ENCODE data around the gene HHAT.
A peak's percentile ranks its signal among the peaks of the same experiment; 100 is the strongest.

HHAT gene

DNA sequence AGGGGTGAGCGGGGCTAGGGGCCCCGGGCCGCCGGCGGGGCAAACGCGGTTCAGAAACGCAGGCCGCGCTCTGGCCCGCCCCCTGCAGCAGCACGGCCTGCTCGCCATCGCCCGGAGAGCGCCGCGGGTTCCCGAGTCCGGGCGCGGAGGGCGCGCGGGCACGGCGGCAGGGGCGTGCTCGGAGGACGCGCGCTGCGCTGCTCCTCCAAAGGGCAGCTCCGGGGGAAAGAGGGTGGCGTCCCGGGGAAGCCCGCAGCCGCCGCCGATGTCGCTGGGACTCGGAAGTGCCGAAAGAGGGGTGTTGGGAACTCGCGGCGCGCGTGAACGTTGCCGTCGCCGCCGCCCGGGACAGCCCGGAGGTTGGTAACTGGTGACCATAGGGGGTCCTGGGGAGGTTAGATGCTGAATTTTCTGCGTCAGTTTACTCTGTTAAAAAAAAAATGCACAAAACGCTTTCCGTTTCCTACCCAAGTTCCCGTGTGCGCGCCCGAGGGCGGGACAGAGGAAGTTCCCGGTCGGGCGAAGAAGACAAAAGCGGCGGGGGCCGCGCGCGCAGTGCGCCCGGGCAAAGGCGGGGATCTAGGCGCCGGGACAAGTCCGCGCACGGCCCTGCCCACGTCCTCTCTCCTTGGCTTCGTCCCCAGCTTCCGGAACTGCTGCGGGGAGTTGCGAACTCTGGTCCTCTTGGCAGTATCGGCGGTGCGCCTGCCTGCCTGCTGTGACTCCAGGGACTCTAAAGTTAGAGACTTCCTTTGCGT is at the start of gene HHAT:
TSS of gene HHAT (plus strand) at position 157 of the 758 bp plus-strand sequence. CDS start 20,074 bp downstream, outside the sequence.
- DNase-seq: peak; percentile 62

DNA sequence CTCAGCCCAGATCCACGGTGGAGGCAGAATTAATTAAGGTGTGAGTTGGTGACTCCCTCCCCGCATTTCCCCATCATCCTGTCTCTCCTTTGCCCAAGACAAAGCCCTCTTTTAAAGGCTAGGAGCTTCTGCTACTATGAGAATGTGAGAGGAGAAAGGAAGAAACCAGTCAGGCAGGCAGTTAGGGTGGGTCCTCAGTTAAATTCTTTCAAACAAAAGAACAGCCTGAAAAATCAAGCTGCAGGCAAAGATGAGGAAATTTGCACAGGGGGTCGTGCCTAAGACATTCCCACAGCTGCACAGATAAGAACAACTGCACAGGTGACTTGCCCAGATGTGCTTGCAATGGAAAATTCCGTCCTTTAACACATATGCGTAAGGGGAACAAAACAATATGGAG is 48.5 kb upstream of the HHAT start:
- DNase-seq: no peak

DNA sequence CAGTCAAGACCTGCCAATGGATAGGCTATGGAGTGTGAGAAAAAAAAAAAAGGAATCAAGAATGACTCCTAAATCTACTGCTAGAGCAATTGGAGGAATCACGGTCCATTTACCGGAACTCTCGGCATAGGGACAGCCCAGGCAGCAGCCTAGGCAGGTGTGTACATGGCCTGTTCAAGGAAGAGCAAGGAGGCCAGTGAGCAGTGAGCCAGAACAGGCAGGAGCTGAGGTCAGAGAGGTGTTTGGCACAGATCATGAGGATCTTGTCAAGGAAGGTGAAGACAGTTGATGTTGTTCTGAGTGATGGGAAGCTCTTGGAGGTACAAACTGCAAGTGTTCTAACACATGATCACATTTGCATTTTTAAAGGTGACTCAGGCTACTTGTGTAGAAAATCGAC is 40.6 kb upstream of the HHAT start:
- no peak for DNase-seq

DNA sequence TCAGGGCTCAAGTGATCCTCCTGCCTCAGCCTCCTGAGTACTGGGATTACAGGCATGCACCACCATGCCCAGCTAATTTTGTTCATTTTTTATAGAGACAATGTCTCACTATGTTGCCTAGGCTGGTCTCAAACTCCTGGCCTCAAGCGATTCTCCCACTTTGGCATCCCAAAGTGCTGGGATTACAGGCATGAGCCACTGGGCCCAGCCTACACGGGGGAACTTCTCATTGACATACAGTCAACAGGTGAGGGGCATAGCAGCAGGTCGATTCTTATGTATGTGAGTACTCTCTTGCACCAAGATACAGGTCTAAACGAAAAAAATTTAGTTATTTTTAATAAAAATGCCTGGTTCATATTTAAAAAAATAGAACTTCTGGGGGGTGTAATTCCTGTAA is 39.5 kb upstream of the HHAT start:
- DNase-seq: no peak

DNA sequence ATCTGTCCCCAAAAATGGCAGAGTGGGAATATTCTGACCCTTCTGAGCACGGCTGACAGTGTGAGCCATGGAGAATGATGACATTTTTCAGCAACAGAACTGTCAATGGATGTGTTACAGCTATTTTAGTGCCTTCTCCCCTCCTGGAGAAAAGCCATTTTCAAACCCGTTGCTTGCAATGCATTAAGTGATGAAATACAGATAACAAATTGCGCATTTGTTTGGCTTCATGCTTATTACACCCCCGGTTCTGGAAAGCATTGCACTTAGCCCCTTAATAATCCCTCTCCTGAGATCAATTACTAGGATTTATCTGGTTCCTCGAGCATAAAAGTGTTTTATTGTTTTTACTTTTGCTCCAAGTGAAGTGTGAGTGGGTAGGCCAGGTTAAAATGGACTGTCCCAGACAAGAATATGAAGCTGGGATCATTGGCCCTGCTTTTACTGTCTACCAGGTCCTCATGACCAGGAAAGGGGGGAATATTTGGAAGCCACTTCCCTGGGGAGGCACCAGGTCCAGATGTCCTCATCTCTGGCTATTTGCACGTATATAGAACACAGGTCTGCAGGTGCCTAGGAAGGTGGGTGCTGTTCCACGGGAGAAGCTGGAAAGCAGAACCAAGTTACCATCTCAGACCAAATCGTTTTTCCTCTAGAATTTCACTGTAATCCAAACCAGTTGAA is 37.5 kb upstream of the HHAT start:
- DNase-seq: no peak

DNA sequence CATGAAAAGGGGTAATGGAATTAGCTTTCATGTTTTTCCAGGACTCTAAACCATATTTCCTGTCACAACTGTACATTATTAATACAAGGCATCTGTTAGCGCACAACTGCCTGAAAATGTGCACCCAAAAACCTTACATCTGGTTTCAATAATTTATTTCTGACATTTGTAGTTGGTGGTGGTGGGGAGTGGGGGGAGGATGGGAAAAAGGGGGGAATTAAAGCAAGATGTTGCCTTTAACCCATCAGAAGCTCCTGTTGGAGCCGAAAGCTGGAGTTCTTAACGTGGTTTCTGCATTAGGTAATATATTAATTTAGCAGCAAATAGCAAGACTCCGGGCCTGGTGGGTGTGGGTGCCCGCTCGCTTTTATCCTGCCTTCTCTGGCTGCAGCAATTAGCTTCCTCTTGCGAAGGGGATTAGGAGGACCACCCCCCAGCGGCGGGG is 36.9 kb upstream of the HHAT start:
- no peak for DNase-seq

DNA sequence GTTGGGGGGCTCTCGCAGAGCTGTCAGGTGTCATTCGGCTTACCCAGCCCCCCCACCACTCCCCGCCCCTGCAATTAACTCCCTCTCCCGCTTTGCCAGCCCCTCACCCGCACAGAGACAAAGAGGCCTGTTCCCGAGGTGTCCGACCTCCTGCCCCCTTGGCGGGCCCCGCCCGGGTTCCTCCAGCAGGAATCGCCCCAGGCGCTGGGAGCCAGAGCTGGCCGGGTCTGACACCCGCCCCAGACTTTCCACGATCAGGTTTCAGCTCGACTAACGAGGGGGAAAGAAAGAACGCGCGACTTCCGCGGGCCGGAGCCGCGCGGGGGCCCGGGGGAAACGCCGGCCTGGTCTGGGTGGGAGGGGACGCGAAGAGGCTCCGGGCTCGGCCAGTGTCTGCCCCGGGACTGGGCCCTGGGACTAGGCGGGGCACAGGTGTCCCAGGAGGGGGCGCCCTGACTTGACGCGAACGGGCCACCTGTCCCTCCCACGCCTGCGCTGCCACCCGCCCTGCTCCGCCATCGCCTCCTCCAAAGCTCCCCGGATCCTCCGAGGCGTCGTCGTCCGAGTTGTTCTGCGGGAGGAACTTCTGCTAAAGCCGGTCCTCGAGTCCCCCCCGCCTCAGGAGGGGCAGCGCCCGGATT is 36.4 kb upstream of the HHAT start:
- peak; percentile 76 for DNase-seq

DNA sequence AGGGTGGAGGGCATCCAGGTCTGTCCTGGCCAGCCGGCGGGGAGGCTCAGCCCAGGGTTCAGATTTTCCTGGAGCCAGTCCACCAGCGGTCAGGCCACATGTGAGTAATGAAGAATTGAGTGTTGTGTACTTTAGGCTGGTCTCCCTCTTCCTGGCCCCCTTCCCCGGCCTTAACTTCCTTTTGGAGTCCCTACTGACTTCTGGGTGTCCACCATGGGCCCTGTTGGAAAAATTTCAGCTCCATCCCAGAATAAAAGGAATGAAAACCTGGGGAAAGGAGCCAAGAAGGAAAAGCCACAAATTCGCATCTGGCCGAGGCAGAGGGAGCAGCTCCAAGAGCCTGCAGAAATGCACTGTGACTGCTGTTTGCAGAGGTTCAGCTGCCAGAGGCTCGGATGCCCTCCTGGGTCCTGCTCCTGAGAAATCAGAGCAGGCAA is 35.5 kb upstream of the HHAT start:
- DNase-seq: no peak

DNA sequence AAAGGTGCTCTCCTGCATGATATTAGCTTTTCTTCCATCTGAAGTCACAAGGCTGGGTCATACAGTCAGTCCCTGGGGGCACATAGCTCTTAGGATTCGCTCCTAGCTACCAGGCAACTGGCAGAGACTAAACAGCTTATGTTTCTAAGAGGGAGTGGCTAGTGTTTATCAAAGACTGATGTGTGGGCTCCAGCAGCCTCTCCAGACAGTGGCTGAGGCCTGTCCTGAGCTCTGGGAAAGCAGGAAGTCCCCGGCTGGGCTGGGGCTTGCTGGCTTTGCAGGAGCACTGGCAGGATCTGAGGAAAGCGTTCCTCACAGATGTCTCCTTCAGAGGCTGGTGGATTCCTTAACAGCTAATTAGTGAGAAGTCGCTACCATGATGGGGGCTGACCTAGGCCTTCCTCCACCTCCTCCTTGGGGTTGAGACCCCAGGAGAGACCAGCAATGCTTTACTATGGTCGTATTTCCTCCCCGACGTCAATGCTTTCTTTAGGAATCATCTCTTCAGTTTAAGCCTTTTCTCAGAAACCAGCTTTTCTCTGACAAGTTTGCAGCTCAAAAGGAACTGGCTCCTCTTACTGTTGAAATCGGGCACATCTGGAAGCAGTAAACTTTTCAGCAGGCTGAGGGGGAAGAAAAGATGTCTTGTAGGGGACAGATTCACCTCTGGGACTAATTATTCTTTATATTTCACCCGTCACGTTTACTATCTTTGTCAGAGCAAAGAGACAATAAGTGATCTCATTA is 33.5 kb upstream of the HHAT start:
- no peak for DNase-seq

DNA sequence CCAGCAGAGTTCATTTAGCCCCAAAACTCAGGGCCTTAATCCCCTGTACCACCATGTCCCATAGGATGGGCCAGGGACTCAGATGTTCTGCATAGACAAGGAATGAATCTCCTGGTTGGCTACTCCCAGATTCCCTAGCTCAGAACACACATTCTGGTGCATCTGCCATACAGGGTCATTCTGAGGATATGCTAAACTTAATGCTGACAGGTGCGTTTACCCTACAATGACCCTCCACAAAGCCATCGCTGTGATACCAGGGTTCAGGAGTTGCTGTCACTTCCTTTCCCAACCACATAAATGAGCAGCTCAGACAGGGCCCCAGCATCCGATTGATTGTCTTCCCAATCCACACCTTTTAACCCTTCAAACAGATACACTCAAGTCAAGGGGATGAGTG is 32.0 kb upstream of the HHAT start:
- DNase-seq: no peak

DNA sequence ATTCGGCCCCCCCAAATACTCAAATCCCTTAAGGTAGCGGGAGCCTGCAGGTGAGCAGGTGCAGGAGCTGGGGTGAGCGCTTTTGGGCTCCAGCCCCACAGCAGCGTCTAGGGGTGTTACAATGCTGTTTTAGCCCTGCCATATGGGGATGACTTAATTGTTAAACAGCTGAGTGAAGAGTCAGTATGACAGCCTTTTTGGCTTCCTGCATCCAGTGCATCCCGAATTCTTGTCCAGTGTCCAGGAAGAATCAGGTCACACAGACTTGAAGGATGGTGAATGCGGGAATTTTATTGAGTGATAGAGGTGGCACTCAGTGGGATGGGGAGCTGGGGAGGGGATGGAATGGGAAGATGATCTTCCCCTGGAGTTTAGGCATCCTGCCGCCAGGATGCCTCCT is 30.4 kb upstream of the HHAT start:
- no peak for DNase-seq

DNA sequence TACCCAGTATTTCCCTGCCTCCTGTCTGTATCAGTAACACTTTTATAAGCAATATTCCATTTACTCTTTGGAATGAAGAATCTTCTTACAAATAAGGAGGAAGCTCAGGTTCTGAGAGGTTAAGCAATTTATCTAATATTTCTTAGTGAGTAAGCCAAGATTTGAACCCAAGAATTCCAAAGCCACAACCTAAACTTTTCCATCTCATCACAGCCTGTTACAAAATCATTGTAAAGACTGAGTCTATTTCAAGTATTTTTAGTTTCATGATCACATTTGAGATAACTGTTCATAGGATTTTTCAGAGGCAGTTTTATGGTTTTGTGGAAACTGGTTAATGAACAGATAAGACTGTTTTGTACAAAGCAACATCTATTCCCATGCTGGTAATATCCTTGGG is 29.8 kb upstream of the HHAT start:
- no peak for DNase-seq

DNA sequence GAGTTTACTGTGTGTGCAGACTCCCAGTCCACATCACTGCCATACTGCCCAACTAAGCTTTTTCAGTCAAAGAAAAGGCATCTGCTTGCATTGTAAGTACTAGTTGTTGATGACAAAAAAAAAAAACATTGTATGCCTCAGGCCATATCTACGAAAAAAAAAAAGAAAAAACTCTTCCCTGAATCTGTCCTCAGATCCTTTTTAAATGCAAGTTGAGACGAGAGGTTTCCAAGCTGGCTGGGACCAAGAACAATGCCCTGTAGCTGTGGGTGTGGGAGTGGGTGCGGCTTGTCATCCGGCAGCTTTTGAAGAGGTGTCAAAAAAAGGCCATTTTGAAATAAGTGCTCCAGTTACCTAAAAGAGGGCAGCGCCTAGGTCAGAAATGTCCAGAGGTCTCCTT is 29.2 kb upstream of the HHAT start:
- no peak for DNase-seq

DNA sequence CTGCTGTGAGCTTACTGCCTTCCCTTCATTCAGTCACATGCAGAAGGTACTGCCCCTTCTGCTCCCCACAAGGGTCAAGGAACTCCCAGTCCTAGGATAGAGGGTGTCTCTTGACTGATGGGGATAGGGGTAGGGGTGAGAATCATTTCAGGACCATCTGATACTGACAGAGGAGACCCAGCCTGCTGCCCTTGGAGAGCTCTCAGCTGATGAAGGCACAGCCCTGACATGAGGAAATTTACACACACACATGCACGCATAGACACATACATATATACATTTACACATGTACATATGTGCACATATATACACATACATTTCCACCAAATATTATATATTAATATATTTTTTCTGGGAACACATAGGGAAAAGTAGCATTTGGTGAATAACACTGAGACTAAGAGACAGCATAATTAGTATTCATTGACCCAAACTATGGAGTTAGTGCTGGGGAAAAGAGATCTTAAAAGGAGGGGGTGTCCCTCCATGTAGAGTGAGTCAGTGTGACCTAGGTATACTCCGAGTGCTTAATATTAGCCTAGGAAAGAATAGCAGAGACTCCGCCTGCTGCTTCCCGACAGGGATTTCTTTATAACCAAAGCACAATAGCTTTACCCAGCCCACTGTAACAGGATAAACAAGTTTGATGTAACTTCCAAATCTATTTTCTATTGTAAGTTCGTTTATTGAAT is 27.6 kb upstream of the HHAT start:
- no peak for DNase-seq

DNA sequence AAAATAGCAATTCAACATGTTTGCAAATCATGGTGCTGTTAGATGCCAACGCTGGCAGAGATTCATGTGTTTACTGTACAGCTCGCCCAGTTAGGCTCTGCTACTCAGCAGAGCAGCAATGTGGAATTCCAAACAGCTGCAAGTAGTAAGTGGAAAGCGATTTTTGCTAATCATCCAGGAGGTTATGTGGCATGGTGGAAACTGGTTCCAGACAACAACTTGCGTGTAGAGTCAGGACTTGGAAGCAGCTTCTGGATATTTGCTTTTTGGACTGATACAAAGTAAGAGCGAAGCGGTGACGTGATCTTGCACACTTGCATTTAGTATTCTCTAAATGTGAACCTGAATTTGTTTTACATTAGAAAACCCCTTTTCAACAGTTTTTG is 27.1 kb upstream of the HHAT start:
- no peak for DNase-seq

DNA sequence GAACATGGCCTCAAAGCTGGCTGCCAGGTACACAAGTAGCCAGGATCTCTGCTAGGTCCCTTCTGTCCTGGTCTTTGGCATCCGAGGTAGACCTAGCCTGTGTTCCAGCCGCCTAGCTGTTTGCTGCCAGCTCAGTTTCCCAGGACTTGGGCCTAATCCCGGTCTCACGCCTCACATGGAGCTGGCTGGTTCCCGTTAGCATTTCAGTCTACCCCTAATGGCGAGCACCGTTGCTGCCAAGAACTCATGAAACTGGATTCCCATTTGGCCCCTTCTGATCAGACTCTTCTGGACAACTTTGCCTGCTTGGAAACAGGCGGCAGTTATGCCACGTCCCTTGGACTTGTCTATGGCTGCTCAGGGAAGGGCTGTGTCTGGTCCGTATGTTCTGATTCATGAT is 26.2 kb upstream of the HHAT start:
- DNase-seq: no peak

DNA sequence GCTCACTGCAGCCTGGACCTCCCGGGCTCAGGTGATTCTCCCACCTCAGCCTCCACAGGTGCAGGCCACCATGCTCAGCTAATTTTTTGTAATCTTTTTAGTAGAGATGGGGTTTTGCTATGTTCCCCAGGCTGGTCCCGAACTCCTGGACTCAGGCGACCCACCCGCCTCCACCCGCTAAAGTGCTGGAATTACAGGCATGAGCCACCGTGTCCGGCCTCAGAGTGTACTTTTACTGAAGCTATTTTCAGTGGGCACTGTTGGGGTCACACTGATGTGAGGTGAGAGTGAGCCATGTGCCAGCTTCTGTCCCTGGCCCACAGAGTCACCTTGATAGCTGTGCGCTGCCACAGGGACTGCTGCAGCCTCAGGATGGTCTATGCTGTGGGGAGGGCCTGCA is 25.3 kb upstream of the HHAT start:
- no peak for DNase-seq

DNA sequence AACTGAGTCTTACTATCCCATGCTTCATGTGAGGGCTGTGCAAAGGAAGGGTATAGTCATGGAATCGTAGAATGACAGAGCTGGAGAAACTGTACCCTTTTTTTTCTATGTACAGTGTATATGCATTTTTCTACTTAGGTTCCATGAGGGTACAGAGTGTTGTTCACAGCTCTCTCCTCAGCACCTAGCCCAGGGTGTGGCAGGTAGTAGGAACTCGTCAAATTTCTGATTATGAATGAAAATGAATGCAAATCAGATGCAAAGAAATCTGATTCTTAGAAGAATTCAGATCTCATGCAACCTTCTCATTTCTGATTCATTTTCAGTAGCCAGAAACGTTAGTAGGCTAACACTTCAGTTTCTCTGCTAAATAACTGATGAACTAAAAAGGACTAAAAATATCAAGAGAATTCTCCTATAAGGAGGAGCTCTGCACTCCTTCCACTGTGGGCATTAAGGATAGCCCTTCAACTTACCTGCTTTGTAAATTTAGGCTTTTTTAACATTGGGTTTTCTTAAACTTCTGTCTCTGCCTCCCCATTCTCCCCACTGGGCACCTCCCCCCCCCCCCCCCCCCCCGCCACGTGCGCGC is 18.0 kb upstream of the HHAT start:
- no peak for DNase-seq

DNA sequence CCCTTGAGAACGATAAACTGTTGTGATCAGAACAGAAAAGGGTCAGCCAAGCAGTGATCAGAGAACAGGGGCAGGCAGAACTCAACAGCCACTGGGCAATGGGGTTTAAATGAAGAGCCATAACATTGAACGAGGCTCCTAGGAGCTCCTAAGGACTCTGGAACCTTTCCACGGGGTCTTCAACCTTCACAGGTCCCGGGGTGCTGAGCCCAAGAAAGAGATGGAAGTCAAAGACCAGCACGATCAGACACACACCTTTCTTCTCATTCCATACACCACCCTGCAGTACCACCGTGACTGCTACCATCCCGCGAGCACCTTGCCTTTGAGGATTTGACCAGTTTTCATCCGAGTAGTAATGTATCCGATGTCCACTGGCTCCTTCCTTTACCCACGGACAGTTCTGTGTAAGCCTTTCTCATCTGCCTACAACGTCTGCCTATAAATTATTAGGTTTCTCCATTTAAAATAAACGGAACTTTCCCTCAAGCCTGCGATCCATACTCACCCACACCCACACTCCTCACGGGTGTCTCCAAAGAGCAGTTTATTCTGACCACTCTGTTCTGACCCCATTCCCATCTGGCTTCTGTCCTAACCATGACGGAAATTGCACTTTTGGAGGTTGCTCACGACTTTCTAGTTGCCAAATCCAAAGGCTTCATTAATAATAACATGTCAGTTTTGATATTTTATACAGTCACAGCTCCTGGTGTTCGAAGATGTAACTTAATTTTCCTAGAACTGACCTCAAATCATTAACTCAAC is 16.8 kb upstream of the HHAT start:
- DNase-seq: no peak

DNA sequence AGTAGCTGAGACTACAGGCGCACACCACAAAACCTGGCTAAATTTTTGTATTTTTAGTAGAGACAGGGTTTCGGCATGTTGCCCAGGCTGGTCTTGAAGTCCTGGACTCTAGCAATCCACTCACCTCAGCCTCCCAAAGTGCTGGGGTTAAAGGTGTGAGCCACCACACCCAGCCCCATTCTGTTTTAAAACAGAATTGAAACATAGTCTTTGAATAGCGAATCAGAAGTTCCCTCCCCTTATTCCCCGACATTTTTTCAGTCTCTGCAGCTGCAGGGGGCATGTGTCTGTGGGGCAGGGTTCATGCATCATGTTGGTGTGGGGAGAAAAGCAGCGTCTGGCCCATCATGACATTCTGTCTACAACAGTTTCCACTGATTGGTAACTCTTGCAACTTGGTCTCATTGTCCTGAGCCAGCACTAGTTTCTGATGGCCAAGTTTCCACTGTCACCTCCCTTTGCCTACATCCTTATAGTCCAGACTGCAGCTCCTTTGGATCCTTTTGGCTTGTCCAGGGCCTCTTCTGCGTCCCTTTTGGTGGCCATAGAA is 15.6 kb upstream of the HHAT start:
- no peak for DNase-seq

DNA sequence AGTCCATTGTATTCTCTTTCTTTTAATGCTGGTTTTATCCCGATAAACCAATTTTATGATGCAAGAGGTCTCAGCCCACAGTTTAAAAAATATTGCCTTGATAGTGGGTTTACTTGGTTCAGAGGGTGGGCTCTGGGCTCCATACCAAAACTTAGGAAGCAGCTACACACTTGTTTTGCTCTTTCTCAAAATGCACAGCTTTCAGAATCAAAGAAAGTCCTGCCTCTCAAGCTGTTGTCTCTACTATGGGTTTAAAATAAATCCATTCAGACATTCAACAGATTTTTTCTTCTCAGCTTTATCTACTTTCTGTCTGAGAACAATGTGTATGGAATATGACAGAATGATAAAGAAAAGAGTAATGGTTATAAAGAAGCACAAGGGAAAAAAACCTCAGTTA is 14.8 kb upstream of the HHAT start:
- DNase-seq: no peak

Data from NCI-H146 (cell line).